Measurements from ENCODE around the gene UGT1A4. TPM values are rescaled to one million over a fixed set of nuclear protein-coding genes. Genes with fewer than 3 reads are reported as not detected.

Gene UGT1A4
- total and polyA plus RNA-seq, 2 donors (not counting 1 experiment from before 2014, with no cell fraction given) = not detected

DNA sequence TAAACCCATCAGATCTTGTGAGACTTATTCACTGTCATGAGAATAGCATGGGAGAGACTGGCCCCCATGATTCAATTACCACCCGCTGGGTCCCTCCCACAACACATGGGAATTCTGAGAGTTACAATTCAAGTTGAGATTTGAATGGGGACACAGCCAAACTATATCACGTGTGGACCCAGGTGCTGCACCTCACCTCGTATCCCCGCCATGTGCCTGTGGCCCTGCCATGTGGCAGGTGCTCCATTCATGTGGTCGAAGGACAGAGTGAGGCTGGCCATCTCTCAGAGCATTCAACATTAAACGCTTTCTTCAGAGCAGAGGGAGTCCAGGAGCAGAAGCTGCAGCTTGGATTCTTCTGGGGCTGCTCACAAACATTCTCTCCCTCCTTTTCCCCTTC, 91.8 kb downstream of the UGT1A4 start:
- Histone ChIP-seq H3K9me3 (ENCODE audit: control insufficient read depth, insufficient read depth, low read depth, low read length) (no peaks in the 10 kb centered on the region), H3K9ac (ENCODE audit: insufficient read depth, low read length) (no peak overlapping the region), H3K79me2 (ENCODE audit: control insufficient read depth, insufficient read depth, low read length) (no peaks in the 10 kb centered on the region), H3K36me3 (ENCODE audit: control insufficient read depth, insufficient read depth, low read length) (no peaks in the 10 kb centered on the region), H2AFZ (ENCODE audit: low read length) (no peak overlapping the region), H3K4me2 (ENCODE audit: extremely low read depth, insufficient read depth, low read length) (no peak overlapping the region), H3K4me1 (ENCODE audit: control insufficient read depth, extremely low read depth, insufficient read depth, low read length) (no peaks in the 10 kb centered on the region), H3K27me3 (ENCODE audit: control insufficient read depth, insufficient read depth, low read length) (no peaks in the 10 kb centered on the region), H4K20me1 (ENCODE audit: control insufficient read depth, extremely low read depth, insufficient read depth, low read length) (no peaks in the 10 kb centered on the region), H3K27ac (ENCODE audit: insufficient read depth, low read length) (no peak overlapping the region), H3K4me3 (replicated peaks in 1 of 4; ENCODE audit: control extremely low read depth in 1 of 4, insufficient read depth in 1 of 4, low read depth in 3 of 4, low read length in 4 of 4) (no peak overlapping the region)
- DNase-seq (ENCODE audit: low read depth in 2 of 2) = no peak
- TF ChIP-seq EZH2 (IDR thresholded peaks at IDR 0.05; ENCODE audit: low read length, missing control alignments) = no peak
- TF ChIP-seq, protein P1, sequence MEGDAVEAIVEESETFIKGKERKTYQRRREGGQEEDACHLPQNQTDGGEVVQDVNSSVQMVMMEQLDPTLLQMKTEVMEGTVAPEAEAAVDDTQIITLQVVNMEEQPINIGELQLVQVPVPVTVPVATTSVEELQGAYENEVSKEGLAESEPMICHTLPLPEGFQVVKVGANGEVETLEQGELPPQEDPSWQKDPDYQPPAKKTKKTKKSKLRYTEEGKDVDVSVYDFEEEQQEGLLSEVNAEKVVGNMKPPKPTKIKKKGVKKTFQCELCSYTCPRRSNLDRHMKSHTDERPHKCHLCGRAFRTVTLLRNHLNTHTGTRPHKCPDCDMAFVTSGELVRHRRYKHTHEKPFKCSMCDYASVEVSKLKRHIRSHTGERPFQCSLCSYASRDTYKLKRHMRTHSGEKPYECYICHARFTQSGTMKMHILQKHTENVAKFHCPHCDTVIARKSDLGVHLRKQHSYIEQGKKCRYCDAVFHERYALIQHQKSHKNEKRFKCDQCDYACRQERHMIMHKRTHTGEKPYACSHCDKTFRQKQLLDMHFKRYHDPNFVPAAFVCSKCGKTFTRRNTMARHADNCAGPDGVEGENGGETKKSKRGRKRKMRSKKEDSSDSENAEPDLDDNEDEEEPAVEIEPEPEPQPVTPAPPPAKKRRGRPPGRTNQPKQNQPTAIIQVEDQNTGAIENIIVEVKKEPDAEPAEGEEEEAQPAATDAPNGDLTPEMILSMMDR (conservative IDR thresholded peaks at IDR 0.05 in 1 of 2, IDR thresholded peaks at IDR 0.05 in 1 of 2; ENCODE audit: low read depth in 1 of 2, low read length in 2 of 2) = no peak

DNA sequence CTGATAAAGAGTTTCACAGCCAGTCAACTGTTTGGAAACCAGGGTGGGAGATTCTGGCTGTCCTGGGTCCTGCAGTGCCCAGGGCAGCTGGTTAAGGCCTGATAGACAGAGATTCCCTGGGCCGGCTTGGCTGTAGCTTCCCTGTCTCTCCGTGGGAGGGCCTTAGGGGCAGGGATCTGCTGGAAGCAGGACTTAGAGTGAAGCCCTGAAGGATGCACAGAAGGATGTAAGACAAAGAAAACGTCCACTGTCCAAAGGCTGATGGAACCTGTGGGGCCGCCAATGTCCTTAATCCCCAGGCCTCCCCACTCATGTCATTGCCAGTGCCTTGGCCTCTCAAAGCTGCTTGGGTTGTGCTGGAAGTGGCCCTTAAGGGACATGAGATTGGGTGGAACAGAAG, 92.6 kb downstream of the UGT1A4 start:
- Histone ChIP-seq H3K9me3 (ENCODE audit: control insufficient read depth, insufficient read depth, low read depth, low read length) (no peaks in the 10 kb centered on the region), H3K36me3 (ENCODE audit: control insufficient read depth, insufficient read depth, low read length) (no peaks in the 10 kb centered on the region), H2AFZ (ENCODE audit: low read length) (no peak overlapping the region), H3K27me3 (ENCODE audit: control insufficient read depth, insufficient read depth, low read length) (no peaks in the 10 kb centered on the region), H3K4me3 (replicated peaks in 1 of 4; ENCODE audit: control extremely low read depth in 1 of 4, insufficient read depth in 1 of 4, low read depth in 3 of 4, low read length in 4 of 4) (no peak overlapping the region), H3K27ac (ENCODE audit: insufficient read depth, low read length) (no peak overlapping the region), H3K4me1 (ENCODE audit: control insufficient read depth, extremely low read depth, insufficient read depth, low read length) (no peaks in the 10 kb centered on the region), H3K4me2 (ENCODE audit: extremely low read depth, insufficient read depth, low read length) (no peak overlapping the region), H3K9ac (ENCODE audit: insufficient read depth, low read length) (no peak overlapping the region), H4K20me1 (ENCODE audit: control insufficient read depth, extremely low read depth, insufficient read depth, low read length) (no peaks in the 10 kb centered on the region), H3K79me2 (ENCODE audit: control insufficient read depth, insufficient read depth, low read length) (no peaks in the 10 kb centered on the region)
- TF ChIP-seq, protein P1 (conservative IDR thresholded peaks at IDR 0.05 in 1 of 2, IDR thresholded peaks at IDR 0.05 in 1 of 2; ENCODE audit: low read depth in 1 of 2, low read length in 2 of 2) = no peak
- no peak for TF ChIP-seq EZH2 (IDR thresholded peaks at IDR 0.05; ENCODE audit: low read length, missing control alignments)
- DNase-seq (ENCODE audit: low read depth in 2 of 2) = no peak

DNA sequence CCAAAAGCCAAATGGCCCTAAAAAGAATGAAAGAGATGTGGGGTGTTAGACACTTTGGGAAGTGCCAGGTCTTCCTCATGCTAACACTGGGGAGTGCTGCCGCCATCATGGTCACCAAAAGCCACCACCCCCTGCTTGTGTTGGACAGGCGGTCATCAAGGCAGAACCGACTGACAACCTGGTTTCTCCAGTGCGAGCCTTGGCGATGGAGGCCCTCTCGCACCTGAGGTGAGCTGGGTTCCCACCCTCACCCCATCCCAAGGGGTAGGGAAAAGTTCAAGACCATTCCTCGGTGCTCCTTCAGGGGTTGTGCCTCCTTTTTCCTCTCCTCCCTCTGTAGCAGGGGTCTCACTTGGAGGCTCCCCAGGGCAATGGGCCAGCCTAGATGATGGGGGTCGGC, 93.2 kb downstream of the UGT1A4 start:
- no peak for DNase-seq (ENCODE audit: low read depth in 2 of 2)
- no peaks in the 10 kb centered on the region for H3K27me3 ChIP-seq (ENCODE audit: control insufficient read depth, insufficient read depth, low read length)

More for the DNA sequence above, 93.2 kb downstream of the UGT1A4 start:
- Histone ChIP-seq H4K20me1 (ENCODE audit: control insufficient read depth, extremely low read depth, insufficient read depth, low read length) (no peaks in the 10 kb centered on the region), H3K4me1 (ENCODE audit: control insufficient read depth, extremely low read depth, insufficient read depth, low read length) (no peaks in the 10 kb centered on the region), H3K79me2 (ENCODE audit: control insufficient read depth, insufficient read depth, low read length) (no peaks in the 10 kb centered on the region), H3K4me2 (ENCODE audit: extremely low read depth, insufficient read depth, low read length) (no peak overlapping the region), H3K27ac (ENCODE audit: insufficient read depth, low read length) (no peak overlapping the region), H3K36me3 (ENCODE audit: control insufficient read depth, insufficient read depth, low read length) (no peaks in the 10 kb centered on the region), H2AFZ (ENCODE audit: low read length) (no peak overlapping the region), H3K9ac (ENCODE audit: insufficient read depth, low read length) (no peak overlapping the region), H3K9me3 (ENCODE audit: control insufficient read depth, insufficient read depth, low read depth, low read length) (no peaks in the 10 kb centered on the region), H3K4me3 (replicated peaks in 1 of 4; ENCODE audit: control extremely low read depth in 1 of 4, insufficient read depth in 1 of 4, low read depth in 3 of 4, low read length in 4 of 4) (no peak overlapping the region)
- TF ChIP-seq, protein P1 (conservative IDR thresholded peaks at IDR 0.05 in 1 of 2, IDR thresholded peaks at IDR 0.05 in 1 of 2; ENCODE audit: low read depth in 1 of 2, low read length in 2 of 2) = no peak
- TF ChIP-seq EZH2 (IDR thresholded peaks at IDR 0.05; ENCODE audit: low read length, missing control alignments) = no peak
